K562 (cell line): ENCODE results near the gene MLLT1. TPM values are rescaled to one million over a fixed set of nuclear protein-coding genes. Genes with fewer than 3 reads are reported as not detected.
A peak's percentile ranks its signal among the peaks of the same experiment; 100 is the strongest.

Source experiments
- ATAC-seq: fragments of 200-7000 bp; cut with Tn5 transposase; 3 replicates; pipeline ENCODE4 v1.9.1; 2020; ENCODE audit warnings: moderate library complexity
- BruUV-seq: library from RNA; stranded (reverse); fragments of 400-500 nt; replicated peaks from 2 replicates; lab custom pipeline; 2021; lab: Mats Ljungman, UMichigan
- CTCF ChIA-PET: fragments of 300-600 bp; formaldehyde crosslinking; extraction: SDS; loops from one replicate; lab custom pipeline; 2021; ENCODE audit warnings: low intra/inter-chr PET ratio; lab: Yijun Ruan, JAX
- POLR2A ChIA-PET: fragments of 300-600, 350-650 bp; sonication (Branson Sonifier 250); formaldehyde crosslinking; extraction: SDS; loops from one replicate; lab custom pipeline; 2021; ENCODE audit warnings: antibody characterized with exemption, inconsistent platforms; lab: Yijun Ruan, JAX
- DNase-seq, 4 experiments: peaks; one replicate each; pipeline versions ENCODE4 v3.0.0 to v3.0.0-alpha.2; 2011 to 2018; ENCODE audit warnings: low spot score in 3 of 4, mixed read lengths in 3 of 4; ENCODE audit errors: extremely low read depth in 1 of 4
- FAIRE-seq: peaks from 2 replicates; lab custom pipeline; 2011; peaks lifted over from hg19 to GRCh38; lab: Jason Lieb, UNC
- H2AFZ ChIP-seq: 2 replicates; pipeline ENCODE4 v1.6.0; 2011; ENCODE audit warnings: low read depth, low read length, control low read depth, inconsistent platforms
- H3K27ac ChIP-seq: fragments of 200-600 bp; 3 replicates; pipeline ENCODE4 v1.8.0; 2011; ENCODE audit warnings: low read depth, mild to moderate bottlenecking, control low read depth, inconsistent platforms, low read length, moderate library complexity, mixed read lengths; ENCODE audit errors: extremely low read depth
- H3K27me3 ChIP-seq, 2 experiments: fragments of 300-600 bp in 1 of 2; 2 replicates in 1 of 2; 3 replicates in 1 of 2; pipeline versions ENCODE4 v1.6.0 to v1.8.0; 2011; ENCODE audit warnings: inconsistent platforms in 2 of 2, low read length in 2 of 2, mild to moderate bottlenecking in 1 of 2, mixed read lengths in 1 of 2, moderate library complexity in 1 of 2; ENCODE audit not compliant: control insufficient read depth in 2 of 2, insufficient read depth in 2 of 2
- H3K36me3 ChIP-seq: fragments of 300-600 bp; 3 replicates; pipeline ENCODE4 v1.8.0; 2011; ENCODE audit warnings: mild to moderate bottlenecking, low read length, inconsistent platforms; ENCODE audit not compliant: control insufficient read depth, insufficient read depth
- H3K4me1 ChIP-seq, 2 experiments: fragments of 200-600 bp in 1 of 2; replicated peaks in 1 of 2; 2 replicates in 1 of 2; 3 replicates in 1 of 2; pipeline versions ENCODE4 v1.5.1 to v1.8.0; 2011; ENCODE audit warnings: inconsistent platforms in 2 of 2, low read length in 2 of 2, mild to moderate bottlenecking in 1 of 2, mixed read lengths in 1 of 2, moderate library complexity in 1 of 2; ENCODE audit not compliant: control insufficient read depth in 2 of 2, insufficient read depth in 2 of 2
- H3K4me2 ChIP-seq: 2 replicates; pipeline ENCODE4 v1.6.1; 2011; ENCODE audit warnings: low read length, control low read depth, inconsistent platforms, mixed read lengths; ENCODE audit not compliant: insufficient read depth
- H3K4me3 ChIP-seq: fragments of 200-600 bp; sonication (generic), shearing (Covaris generic); 2 replicates; pipeline ENCODE4 v1.5.1; 2016; ENCODE audit warnings: control low read depth, inconsistent platforms
- H3K79me2 ChIP-seq: fragments of 200-600 bp; 3 replicates; pipeline ENCODE4 v1.8.0; 2011; ENCODE audit warnings: low read length, inconsistent platforms; ENCODE audit not compliant: control insufficient read depth, insufficient read depth
- H3K9ac ChIP-seq, 2 experiments: 2 replicates each; pipeline versions ENCODE4 v1.6.0 to v1.6.1; 2011; ENCODE audit warnings: low read depth in 2 of 2, low read length in 2 of 2, control low read depth in 1 of 2, inconsistent platforms in 1 of 2, mild to moderate bottlenecking in 1 of 2, mixed read lengths in 1 of 2; ENCODE audit not compliant: insufficient read depth in 1 of 2
- H3K9me1 ChIP-seq: one replicate; pipeline ENCODE4 v1.6.0; 2011; ENCODE audit warnings: inconsistent platforms, mild to moderate bottlenecking, low read length, moderate library complexity; ENCODE audit not compliant: control insufficient read depth, insufficient read depth
- H3K9me3 ChIP-seq: replicated peaks from 2 replicates; pipeline ENCODE4 v1.5.1; 2011; ENCODE audit warnings: low read depth, low read length, inconsistent platforms; ENCODE audit not compliant: control insufficient read depth, insufficient read depth
- H4K20me1 ChIP-seq: replicated peaks from 2 replicates; pipeline ENCODE4 v1.6.1; 2011; ENCODE audit warnings: low read length, inconsistent platforms, mixed read lengths; ENCODE audit not compliant: control insufficient read depth, insufficient read depth
- CHCHD3 ChIP-seq: fragments of 250-450 bp; sonication (Bioruptor Pico); IDR thresholded peaks from 2 replicates; pipeline ENCODE4 v2.1.2; 2022; ENCODE audit warnings: mild to moderate bottlenecking
- CLOCK ChIP-seq: fragments of 250-450 bp; sonication (Bioruptor Pico); IDR thresholded peaks from 2 replicates; pipeline ENCODE4 v1.4.0; 2020; ENCODE audit warnings: mild to moderate bottlenecking, moderate library complexity, borderline replicate concordance
- TAF7 ChIP-seq: fragments of 450-650 bp; IDR thresholded peaks from 2 replicates; pipeline ENCODE4 v1.6.1; 2016; ENCODE audit warnings: missing genetic modification characterization, missing compliant biosample characterization
- WGBS: fragments of 100-300 bp; shearing (Covaris generic); methylation state at CpG from one replicate; pipeline ENCODE4 v1.1.6; 2016; ENCODE audit warnings: low coverage, mixed read lengths; ENCODE audit not compliant: insufficient coverage; ENCODE audit errors: missing lambda C conversion rate; 5-methylcytosine and 5-hydroxymethylcytosine counted together
- in situ Hi-C: fragments of 300-500 bp; cut with MboI; formaldehyde crosslinking; loops from 4 replicates; pipeline ENCODE4 v1.15.0; 2018; ENCODE audit warnings: inconsistent platforms, mixed read lengths
- intact Hi-C: fragments of 100-400 bp; cut with micrococcal nuclease; formaldehyde crosslinking; loops from 2 replicates; pipeline ENCODE4 v1.14.2; 2022
- polyA plus RNA-seq, 8 experiments: library from polyadenylated mRNA; depleted of rRNA in 4 of 8; stranded (reverse) in 5 of 8; unstranded in 3 of 8; fragments of >200 nt; fragmentation: Nextera tagmentation in 2 of 8; fragmentation: Illumina TruSeq in 1 of 8; extraction: Ambion mirVana in 2 of 8; extraction: Trizol in 1 of 8; gene quantifications; 2 replicates each; pipeline versions ENCODE4 v1.2.1 to v1.2.3, GENCODE V29; 2011 to 2014; ENCODE audit warnings: inconsistent platforms in 1 of 8, missing spikeins in 1 of 8
- total RNA-seq, 7 experiments: library from RNA; depleted of rRNA in 6 of 7; stranded (reverse); fragments of >200 nt in 6 of 7; fragmentation: Illumina TruSeq in 2 of 7; extraction: Trizol in 2 of 7; gene quantifications; 2 replicates each; pipeline versions ENCODE4 v1.2.1 to v1.2.3, GENCODE V29; 2011 to 2021; ENCODE audit warnings: low replicate concordance in 1 of 7

MLLT1 gene
- total and polyA plus RNA-seq, 9 of the 15 experiments (the other 6 are each of a cell fraction or from before 2014, with no cell fraction given): 0.23 to 63.5 (median 15.4) TPM

GRCh38 chr19:6259312-6259861 lies 20.4 kb downstream of the MLLT1 start:
- no peaks in the 10 kb centered on the region for H3K9me1 ChIP-seq
- no peak for ATAC-seq
- no peak for DNase-seq
- H3K9ac ChIP-seq: 0 out of 4 replicates have a peak overlapping the region, but pooled peaks of 1 of the 2 experiments have one; percentile 36
- H3K9me3 ChIP-seq: no peaks in the 10 kb centered on the region
- H4K20me1 ChIP-seq: no peaks in the 10 kb centered on the region
- TF ChIP-seq TAF7 (no peak), CLOCK (no peak), CHCHD3 (CRISPR knock-in tag) (no peak)
- in situ Hi-C loops: no loop called here
- POLR2A ChIA-PET: no interaction called here
- H3K27ac ChIP-seq: no peak overlapping the region
- CTCF ChIA-PET: no interaction called here
- H2AFZ ChIP-seq: no peak overlapping the region
- H3K79me2 ChIP-seq: peaks cover 70% of the 10 kb centered on the region
- H3K27me3 ChIP-seq: no peaks in the 10 kb centered on the region
- WGBS: 89% methylated on average over 7 of the region's 12 CpGs
- no TSS peak for BruUV-seq
- no peak for FAIRE-seq
- no peak overlapping the region for H3K4me2 ChIP-seq
- peaks cover 0 to 19% of the 10 kb centered on the region in 2 experiments; a peak in 2 of 5 replicates for H3K4me1 ChIP-seq
- peaks cover 76% of the 10 kb centered on the region for H3K36me3 ChIP-seq
- intact Hi-C loops: no loop called here
- no peak overlapping the region for H3K4me3 ChIP-seq
